ENCODE results near the gene MOV10L1. TPM values are rescaled to one million over a fixed set of nuclear protein-coding genes. Genes with fewer than 3 reads are reported as not detected.
A peak's percentile ranks its signal among the peaks of the same experiment; 100 is the strongest.

The MOV10L1 gene
- total RNA-seq, 1 donor: 0.36 TPM

GRCh38 chr22:50161508-50162390 lies 71.9 kb downstream of the MOV10L1 start:
- no peaks in the 10 kb centered on the region for H3K4me1 ChIP-seq (ENCODE audit: insufficient read depth, low read length)
- peaks cover 29% of the 10 kb centered on the region for H3K27me3 ChIP-seq (ENCODE audit: insufficient read depth, low read length)

GRCh38 chr22:50162391-50162956 lies 72.7 kb downstream of the MOV10L1 start:
- DNase-seq (ENCODE audit: insufficient read length, low spot score, missing footprints): peak; percentile 72
- no peak overlapping the region for H3K27ac ChIP-seq (ENCODE audit: low read depth, low read length)
- peaks cover 23% of the 10 kb centered on the region for H3K27me3 ChIP-seq (ENCODE audit: insufficient read depth, low read length)
- no peak overlapping the region for H2AFZ ChIP-seq (ENCODE audit: low read length)
- H3K4me1 ChIP-seq (ENCODE audit: insufficient read depth, low read length): no peaks in the 10 kb centered on the region
- H4K20me1 ChIP-seq (ENCODE audit: insufficient read depth, low read length): no peaks in the 10 kb centered on the region
- no peak overlapping the region for H3K4me2 ChIP-seq (ENCODE audit: insufficient read depth, low read length)
- H3K36me3 ChIP-seq (ENCODE audit: insufficient read depth, low read length): no peaks in the 10 kb centered on the region
- no peaks in the 10 kb centered on the region for H3K9me3 ChIP-seq (ENCODE audit: low read depth, low read length)
- no peak overlapping the region for H3K4me3 ChIP-seq (ENCODE audit: insufficient read depth, low read length)
- no peaks in the 10 kb centered on the region for H3K79me2 ChIP-seq (ENCODE audit: insufficient read depth, low read length)
- no peak for TF ChIP-seq CTCF (IDR thresholded peaks at IDR 0.05; ENCODE audit: extremely low read depth, low read depth, low read length)

More at GRCh38 chr22:50161508-50162390, 71.9 kb downstream of the MOV10L1 start:
- Histone ChIP-seq H4K20me1 (ENCODE audit: insufficient read depth, low read length) (no peaks in the 10 kb centered on the region), H3K4me2 (ENCODE audit: insufficient read depth, low read length) (no peak overlapping the region), H2AFZ (ENCODE audit: low read length) (no peak overlapping the region), H3K79me2 (ENCODE audit: insufficient read depth, low read length) (no peaks in the 10 kb centered on the region), H3K36me3 (ENCODE audit: insufficient read depth, low read length) (no peaks in the 10 kb centered on the region), H3K9me3 (ENCODE audit: low read depth, low read length) (no peaks in the 10 kb centered on the region), H3K27ac (ENCODE audit: low read depth, low read length) (no peak overlapping the region), H3K4me3 (ENCODE audit: insufficient read depth, low read length) (no peak overlapping the region)
- DNase-seq (ENCODE audit: insufficient read length, low spot score, missing footprints): peak; percentile 32
- TF ChIP-seq CTCF (IDR thresholded peaks at IDR 0.05; ENCODE audit: extremely low read depth, low read depth, low read length): no peak

- Histone ChIP-seq H3K79me2 (ENCODE audit: insufficient read depth, low read length) (no peaks in the 10 kb centered on the region), H3K27me3 (ENCODE audit: insufficient read depth, low read length) (peaks cover 8% of the 10 kb centered on the region), H3K27ac (ENCODE audit: low read depth, low read length) (no peak overlapping the region), H3K4me1 (ENCODE audit: insufficient read depth, low read length) (no peaks in the 10 kb centered on the region), H3K4me3 (ENCODE audit: insufficient read depth, low read length) (no peak overlapping the region), H3K4me2 (ENCODE audit: insufficient read depth, low read length) (no peak overlapping the region), H2AFZ (ENCODE audit: low read length) (no peak overlapping the region), H4K20me1 (ENCODE audit: insufficient read depth, low read length) (no peaks in the 10 kb centered on the region), H3K9me3 (ENCODE audit: low read depth, low read length) (no peaks in the 10 kb centered on the region), H3K36me3 (ENCODE audit: insufficient read depth, low read length) (no peaks in the 10 kb centered on the region)
- DNase-seq (ENCODE audit: insufficient read length, low spot score, missing footprints): peak; percentile 44
- TF ChIP-seq CTCF (IDR thresholded peaks at IDR 0.05; ENCODE audit: extremely low read depth, low read depth, low read length): no peak
These were observed 75.8 kb downstream of the MOV10L1 start for GRCh38 chr22:50165436-50166123.
